Activated T-helper 17 cell treated with anti-CD3 and anti-CD28 coated beads, Interleukin-2, amount 50 U/mL, for 72 hours (primary cell): ENCODE results near the gene PRSS12. TPM values are rescaled to one million over a fixed set of nuclear protein-coding genes. Genes with fewer than 3 reads are reported as not detected.

Experiments used
- ATAC-seq: fragments of 150-1000 bp; cut with Tn5 transposase; replicated peaks from 2 replicates; pipeline ENCODE4 v1.10.0; 2021; ENCODE audit warnings: mild to moderate bottlenecking, moderate library complexity
- H3K27ac Mint-ChIP-seq: one replicate; pipeline ENCODE4 v1.8.0; 2022; ENCODE audit warnings: mixed read lengths
- H3K27me3 Mint-ChIP-seq: one replicate; pipeline ENCODE4 v1.8.0; 2022; ENCODE audit warnings: mixed read lengths
- H3K36me3 Mint-ChIP-seq: one replicate; pipeline ENCODE4 v1.8.0; 2022; ENCODE audit warnings: low read depth, mild to moderate bottlenecking, mixed read lengths
- H3K4me1 Mint-ChIP-seq: one replicate; pipeline ENCODE4 v1.8.0; 2022; ENCODE audit warnings: mixed read lengths
- H3K4me3 Mint-ChIP-seq: one replicate; pipeline ENCODE4 v1.8.0; 2022; ENCODE audit warnings: mild to moderate bottlenecking, mixed read lengths
- H3K9me3 Mint-ChIP-seq: one replicate; pipeline ENCODE4 v1.8.0; 2022; ENCODE audit warnings: mixed read lengths
- total RNA-seq, 2 donors: library from RNA; stranded (reverse); gene quantifications; one replicate each; pipeline ENCODE4 v1.2.3, GENCODE V29; 2022

The PRSS12 gene
- total RNA-seq, 2 donors from 2014 or later = not detected

DNA sequence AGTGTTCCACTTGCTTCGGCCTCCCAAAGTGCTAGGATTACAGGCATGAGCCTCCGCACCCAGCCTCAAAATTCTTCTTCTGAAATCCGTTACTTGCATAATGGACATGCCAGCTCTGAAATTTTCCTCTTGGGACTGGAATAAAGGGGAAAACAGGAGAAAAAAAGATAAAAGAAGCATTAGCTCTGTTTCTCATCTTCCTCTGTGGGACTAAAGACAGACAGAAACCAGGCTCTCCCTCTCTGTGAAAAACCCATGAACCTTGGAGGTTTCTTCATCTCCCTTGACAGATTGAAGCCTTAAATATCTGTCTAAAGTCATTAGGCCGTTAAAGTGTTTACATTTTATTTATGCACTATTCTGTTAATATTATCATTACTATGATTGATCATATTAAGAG is 19.4 kb upstream of the PRSS12 start:
- Mint-ChIP-seq H3K4me3 (no peak overlapping the region), H3K27ac (no peak overlapping the region), H3K36me3 (no peaks in the 10 kb centered on the region), H3K27me3 (peaks cover 11% of the 10 kb centered on the region), H3K9me3 (no peaks in the 10 kb centered on the region), H3K4me1 (no peaks in the 10 kb centered on the region)
- ATAC-seq = no peak

DNA sequence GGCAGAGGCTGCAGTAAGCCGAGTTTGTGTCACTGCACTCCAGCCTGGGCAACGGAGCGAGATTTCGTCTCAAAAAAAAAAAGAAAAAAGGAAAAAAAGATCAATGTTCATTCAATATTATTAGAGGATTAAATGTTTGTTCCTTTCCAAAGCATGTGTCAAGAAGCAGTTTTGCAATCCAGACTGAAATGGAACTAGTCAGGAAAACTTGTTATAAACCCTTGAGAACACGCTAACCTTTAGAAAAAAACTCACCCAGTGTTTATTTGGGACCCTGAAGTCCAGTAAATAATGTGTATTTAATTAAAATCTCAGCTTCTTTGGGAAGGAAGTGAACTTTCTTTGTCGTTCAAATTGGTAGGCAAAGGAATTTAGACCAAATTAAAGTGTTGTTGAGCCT is 16.4 kb upstream of the PRSS12 start:
- H3K27me3 Mint-ChIP-seq = peaks cover 7% of the 10 kb centered on the region
- H3K27ac Mint-ChIP-seq = no peak overlapping the region
- ATAC-seq = no peak
- H3K4me3 Mint-ChIP-seq = no peak overlapping the region
- H3K36me3 Mint-ChIP-seq = no peaks in the 10 kb centered on the region
- H3K9me3 Mint-ChIP-seq = no peaks in the 10 kb centered on the region
- no peaks in the 10 kb centered on the region for H3K4me1 Mint-ChIP-seq

GRCh38 chr4:118367872-118368271 is 15.1 kb upstream of the PRSS12 start:
- ATAC-seq = no peak
- peaks cover 9% of the 10 kb centered on the region for H3K27me3 Mint-ChIP-seq
- H3K36me3 Mint-ChIP-seq = no peaks in the 10 kb centered on the region
- no peak overlapping the region for H3K27ac Mint-ChIP-seq
- no peak overlapping the region for H3K4me3 Mint-ChIP-seq
- no peaks in the 10 kb centered on the region for H3K4me1 Mint-ChIP-seq
- no peaks in the 10 kb centered on the region for H3K9me3 Mint-ChIP-seq

GRCh38 chr4:118367361-118367760 is 14.6 kb upstream of the PRSS12 start:
- H3K27ac Mint-ChIP-seq = no peak overlapping the region
- H3K4me1 Mint-ChIP-seq = no peaks in the 10 kb centered on the region
- no peaks in the 10 kb centered on the region for H3K9me3 Mint-ChIP-seq
- H3K36me3 Mint-ChIP-seq = no peaks in the 10 kb centered on the region
- H3K27me3 Mint-ChIP-seq = peaks cover 11% of the 10 kb centered on the region
- no peak for ATAC-seq
- H3K4me3 Mint-ChIP-seq = no peak overlapping the region

DNA sequence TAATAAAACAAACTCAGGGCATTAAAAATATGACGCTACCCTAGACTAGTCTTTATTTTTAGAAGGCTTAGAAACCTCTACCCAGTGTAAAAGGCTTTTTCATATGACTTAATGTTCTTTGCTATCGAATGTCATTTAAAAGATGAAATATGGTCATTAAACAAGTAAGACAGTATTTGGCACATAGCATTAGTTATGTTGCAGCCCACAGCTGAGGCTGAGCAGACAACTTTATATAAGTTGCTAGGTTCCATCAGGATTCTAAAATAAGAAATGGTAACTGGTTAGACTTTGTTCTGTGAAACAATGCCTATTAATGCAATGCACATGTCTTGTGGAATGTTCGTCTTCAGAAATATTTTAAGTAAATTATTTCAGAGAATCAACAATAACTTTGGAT is 10.4 kb upstream of the PRSS12 start:
- Mint-ChIP-seq H3K27ac (no peak overlapping the region), H3K4me3 (no peak overlapping the region), H3K4me1 (no peaks in the 10 kb centered on the region), H3K9me3 (no peaks in the 10 kb centered on the region), H3K27me3 (peaks cover 25% of the 10 kb centered on the region), H3K36me3 (no peaks in the 10 kb centered on the region)
- ATAC-seq = no peak

- Mint-ChIP-seq H3K4me1 (no peaks in the 10 kb centered on the region), H3K27ac (no peak overlapping the region), H3K4me3 (no peak overlapping the region), H3K9me3 (no peaks in the 10 kb centered on the region), H3K27me3 (peaks cover 39% of the 10 kb centered on the region), H3K36me3 (no peaks in the 10 kb centered on the region)
- no peak for ATAC-seq
These were observed 8.4 kb upstream of the PRSS12 start for GRCh38 chr4:118361192-118361591.

DNA sequence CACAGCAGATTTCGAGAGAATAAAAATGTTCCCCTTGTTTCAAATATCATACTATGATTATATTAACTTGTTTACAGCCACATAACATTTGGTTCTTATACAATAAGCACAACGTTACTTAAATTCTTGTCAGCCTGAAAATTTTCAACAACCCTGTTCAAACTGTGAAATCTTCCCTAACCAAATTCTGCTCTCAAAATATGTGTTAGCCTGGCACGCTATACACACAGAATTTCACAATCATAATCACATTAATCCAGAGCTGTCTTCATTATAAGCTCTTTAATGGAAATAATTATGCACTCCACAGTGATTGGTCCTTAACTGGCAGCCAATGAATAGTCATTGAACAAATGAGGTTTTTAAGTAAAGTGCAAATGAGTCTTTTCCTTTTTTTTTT is 7.3 kb upstream of the PRSS12 start:
- no peaks in the 10 kb centered on the region for H3K36me3 Mint-ChIP-seq
- no peak overlapping the region for H3K4me3 Mint-ChIP-seq
- no peak overlapping the region for H3K27ac Mint-ChIP-seq
- no peaks in the 10 kb centered on the region for H3K9me3 Mint-ChIP-seq
- no peak for ATAC-seq
- no peaks in the 10 kb centered on the region for H3K4me1 Mint-ChIP-seq
- peaks cover 49% of the 10 kb centered on the region for H3K27me3 Mint-ChIP-seq

DNA sequence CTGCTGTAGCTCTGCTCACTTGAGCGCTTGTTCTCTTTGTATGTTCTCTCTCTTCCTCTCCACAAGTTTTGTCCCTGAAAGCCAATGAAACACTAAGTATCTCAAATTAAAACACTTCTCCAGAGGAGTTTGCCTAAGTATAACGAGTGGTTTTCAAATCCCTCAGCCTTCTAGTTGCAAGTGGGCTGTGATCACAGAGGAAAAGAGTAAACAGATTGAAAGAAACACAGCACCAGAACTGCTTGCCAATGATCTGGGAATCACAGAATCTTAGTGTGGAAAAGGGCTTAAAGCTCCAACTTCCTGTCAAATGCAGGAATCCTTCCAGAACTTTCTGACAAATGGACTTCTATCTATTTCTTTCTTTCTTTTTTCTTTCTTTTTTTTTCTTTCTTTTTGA is 4.8 kb upstream of the PRSS12 start:
- no peak overlapping the region for H3K27ac Mint-ChIP-seq
- peaks cover 7% of the 10 kb centered on the region for H3K4me1 Mint-ChIP-seq
- H3K9me3 Mint-ChIP-seq = no peaks in the 10 kb centered on the region
- no peak overlapping the region for H3K4me3 Mint-ChIP-seq
- no peak for ATAC-seq
- H3K27me3 Mint-ChIP-seq = peaks cover 61% of the 10 kb centered on the region
- peaks cover 4% of the 10 kb centered on the region for H3K36me3 Mint-ChIP-seq

DNA sequence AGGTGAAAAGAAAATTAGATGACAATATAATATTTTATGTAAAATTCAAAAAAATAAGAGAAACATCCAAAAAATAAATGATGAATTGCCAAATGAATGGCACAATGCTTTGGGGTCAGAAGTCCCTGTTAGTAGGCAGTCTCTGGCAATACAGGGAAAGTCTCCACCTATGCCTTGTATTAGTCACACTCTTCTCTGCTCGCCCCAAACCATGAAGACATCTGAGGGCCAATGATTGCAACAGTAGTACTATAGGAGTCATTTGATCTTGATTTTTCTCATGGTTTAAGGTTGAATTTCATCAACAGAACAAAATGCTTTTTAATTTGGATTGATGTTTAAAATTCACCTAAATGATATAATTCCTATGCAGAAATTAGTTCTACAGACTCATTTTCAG is 3.9 kb upstream of the PRSS12 start:
- ATAC-seq = no peak
- Mint-ChIP-seq H3K36me3 (peaks cover 4% of the 10 kb centered on the region), H3K27me3 (peaks cover 62% of the 10 kb centered on the region)

DNA sequence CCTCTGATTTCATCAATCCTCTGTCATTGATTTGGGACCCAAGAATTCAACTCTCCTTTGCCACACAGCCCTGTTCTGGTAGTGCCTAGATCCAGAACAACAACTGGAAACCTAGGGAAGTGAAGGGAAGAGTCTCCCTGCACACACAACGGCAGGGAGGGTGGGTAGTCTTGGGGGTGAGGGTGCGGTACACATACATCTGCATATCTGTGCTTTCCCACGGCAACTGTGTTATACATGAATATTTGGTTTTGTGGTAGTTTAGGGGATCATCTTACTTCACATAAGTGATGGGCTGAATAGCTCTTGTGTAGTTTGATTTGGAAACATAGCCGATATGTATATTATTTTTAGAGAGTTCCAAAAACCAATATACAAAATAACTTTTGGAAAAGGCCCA is 3.3 kb upstream of the PRSS12 start:
- peaks cover 4% of the 10 kb centered on the region for H3K36me3 Mint-ChIP-seq
- H3K4me3 Mint-ChIP-seq = no peak overlapping the region
- ATAC-seq = no peak
- H3K9me3 Mint-ChIP-seq = no peaks in the 10 kb centered on the region
- H3K27ac Mint-ChIP-seq = no peak overlapping the region
- H3K4me1 Mint-ChIP-seq = peaks cover 7% of the 10 kb centered on the region
- H3K27me3 Mint-ChIP-seq = peaks cover 64% of the 10 kb centered on the region

More for the DNA sequence above, 3.9 kb upstream of the PRSS12 start:
- Mint-ChIP-seq H3K4me1 (peaks cover 7% of the 10 kb centered on the region), H3K27ac (no peak overlapping the region), H3K4me3 (no peak overlapping the region), H3K9me3 (no peaks in the 10 kb centered on the region)

GRCh38 chr4:118354913-118355312 is 2.1 kb upstream of the PRSS12 start:
- Mint-ChIP-seq H3K27me3 (peaks cover 72% of the 10 kb centered on the region), H3K27ac (no peak overlapping the region)

GRCh38 chr4:118353534-118354030 is 779 bp upstream of the PRSS12 start:
- no peak for ATAC-seq
- Mint-ChIP-seq H3K9me3 (no peaks in the 10 kb centered on the region), H3K36me3 (peaks cover 4% of the 10 kb centered on the region)

More at GRCh38 chr4:118354913-118355312, 2.1 kb upstream of the PRSS12 start:
- Mint-ChIP-seq H3K4me3 (no peak overlapping the region), H3K4me1 (peaks cover 7% of the 10 kb centered on the region), H3K36me3 (peaks cover 4% of the 10 kb centered on the region), H3K9me3 (no peaks in the 10 kb centered on the region)
- ATAC-seq = no peak

DNA sequence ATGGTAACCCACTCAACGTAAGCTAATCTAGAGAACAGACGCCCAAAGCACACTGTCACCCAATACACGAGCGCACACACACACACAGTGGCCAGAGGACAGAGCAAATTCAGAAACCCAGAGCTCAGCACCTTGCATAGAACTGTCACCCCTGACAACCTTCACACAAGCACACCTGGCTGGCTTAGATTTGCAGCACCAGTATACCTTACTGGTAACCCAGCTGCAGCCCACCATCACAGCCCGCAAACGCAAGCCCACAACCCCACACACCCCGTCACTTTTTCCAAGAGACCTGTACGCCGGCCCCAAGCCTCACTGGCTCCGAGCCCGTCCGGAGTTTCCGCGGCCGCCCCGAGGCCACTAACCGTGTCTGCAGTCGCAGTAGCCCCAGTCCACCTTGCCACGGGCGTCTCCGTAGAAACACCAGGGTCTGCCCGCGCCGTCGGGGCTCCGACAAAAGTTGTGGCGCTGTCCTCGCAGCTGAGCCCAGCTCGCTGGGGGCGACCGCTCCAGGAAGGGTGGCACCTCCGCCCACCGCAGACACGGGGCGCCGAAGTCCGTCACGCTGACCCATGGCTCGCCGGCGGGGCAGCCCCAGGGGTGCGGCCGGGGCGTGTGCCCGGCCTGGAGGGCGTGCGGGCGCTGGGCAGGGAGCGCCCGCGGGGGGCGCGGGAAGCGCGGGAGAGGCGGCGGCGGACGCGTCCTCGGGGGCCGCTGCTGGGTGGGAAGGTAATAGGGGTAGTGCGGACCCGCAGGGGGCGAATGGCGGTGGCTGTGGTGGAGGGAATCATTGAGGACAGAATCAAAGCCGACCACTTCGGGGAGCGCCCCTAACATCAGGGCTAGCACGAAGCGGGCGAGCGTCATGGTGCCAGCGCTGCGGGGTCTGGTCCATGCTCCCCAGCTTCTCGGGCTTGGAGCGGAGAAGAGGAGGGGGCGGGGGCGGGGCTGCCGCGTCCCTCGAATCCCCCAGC is 664 bp downstream of the PRSS12 start:
- Mint-ChIP-seq H3K9me3 (no peaks in the 10 kb centered on the region), H3K4me1 (peaks cover 7% of the 10 kb centered on the region), H3K27ac (no peak overlapping the region), H3K4me3 (peak overlapping the region; percentile 65), H3K27me3 (peaks cover 62% of the 10 kb centered on the region), H3K36me3 (peaks cover 4% of the 10 kb centered on the region)
- ATAC-seq = peak; percentile 25

More at GRCh38 chr4:118353534-118354030, 779 bp upstream of the PRSS12 start:
- Mint-ChIP-seq H3K4me1 (peaks cover 7% of the 10 kb centered on the region), H3K4me3 (peak overlapping the region; percentile 84), H3K27me3 (peaks cover 66% of the 10 kb centered on the region), H3K27ac (peak overlapping the region; percentile 43)

DNA sequence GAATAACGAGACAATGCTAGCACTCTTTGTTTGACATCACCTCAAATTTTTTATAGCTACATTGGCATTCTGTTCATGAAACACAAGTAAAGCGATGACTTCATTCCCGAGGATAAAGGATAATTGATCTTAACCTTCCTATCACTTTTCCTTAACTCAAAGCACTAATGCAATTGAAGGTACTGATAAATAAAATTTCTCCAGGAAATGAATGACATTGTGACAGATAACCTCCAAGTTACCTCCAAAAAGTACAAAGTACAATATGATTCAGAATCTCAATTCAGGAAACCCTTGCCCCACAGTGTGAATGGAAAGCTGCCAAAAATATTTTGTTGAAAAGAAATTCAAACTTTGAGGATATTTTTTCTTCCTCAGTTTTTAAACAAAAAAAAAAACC is 1.8 kb downstream of the PRSS12 start:
- H3K36me3 Mint-ChIP-seq = peaks cover 4% of the 10 kb centered on the region
- peaks cover 59% of the 10 kb centered on the region for H3K27me3 Mint-ChIP-seq
- no peak overlapping the region for H3K27ac Mint-ChIP-seq
- no peak for ATAC-seq
- H3K4me1 Mint-ChIP-seq = peaks cover 7% of the 10 kb centered on the region
- no peak overlapping the region for H3K4me3 Mint-ChIP-seq
- H3K9me3 Mint-ChIP-seq = no peaks in the 10 kb centered on the region

GRCh38 chr4:118348886-118349285 is 3.9 kb downstream of the PRSS12 start:
- H3K27ac Mint-ChIP-seq = no peak overlapping the region
- H3K4me3 Mint-ChIP-seq = no peak overlapping the region
- H3K36me3 Mint-ChIP-seq = peaks cover 4% of the 10 kb centered on the region
- no peaks in the 10 kb centered on the region for H3K9me3 Mint-ChIP-seq
- peaks cover 7% of the 10 kb centered on the region for H3K4me1 Mint-ChIP-seq
- ATAC-seq = no peak
- H3K27me3 Mint-ChIP-seq = peaks cover 52% of the 10 kb centered on the region
